Measurements from ENCODE around the gene SMIM12.

The SMIM12 gene

DNA sequence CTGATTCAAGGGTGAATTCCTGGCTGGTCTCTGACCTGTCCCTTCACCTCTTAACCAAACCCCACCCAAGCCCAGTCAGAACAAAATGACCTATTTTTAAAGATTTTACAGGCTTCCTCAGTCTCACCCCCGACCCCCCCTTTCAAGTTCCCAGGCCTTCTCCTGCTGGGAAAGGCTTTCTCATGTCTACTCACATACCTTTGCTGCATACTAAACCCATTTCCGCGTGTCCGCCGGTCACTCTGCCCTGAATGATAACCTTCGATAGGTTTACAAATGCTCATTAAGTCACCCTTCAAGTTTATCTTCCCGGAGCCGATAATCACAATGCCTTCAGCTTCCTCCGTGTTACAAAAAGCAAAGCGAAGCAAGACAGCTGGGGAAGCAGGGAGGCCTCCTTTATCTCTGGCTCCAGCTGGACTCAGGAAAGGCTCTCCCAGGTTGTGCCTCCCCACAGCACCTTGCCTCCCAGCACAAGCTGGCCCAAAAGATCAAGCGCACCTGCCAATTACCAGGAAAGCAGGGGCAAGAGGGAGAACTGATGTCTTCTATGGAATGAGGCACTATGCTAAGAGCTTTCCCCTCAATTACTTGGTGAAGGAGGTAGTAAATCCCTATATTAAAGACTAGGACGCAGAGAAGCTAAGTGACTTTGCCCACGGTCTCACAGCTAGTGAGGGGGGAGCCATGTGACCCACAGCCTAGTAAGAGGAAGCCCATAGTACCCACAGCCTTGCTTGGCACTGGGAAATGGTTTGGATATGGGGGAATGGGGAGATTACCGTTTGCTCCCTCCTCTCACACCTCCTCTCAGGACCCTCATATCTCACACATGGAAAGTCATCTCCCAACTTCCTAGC is 15.9 kb downstream of the SMIM12 start:
- no peak for TF ChIP-seq POLR2AphosphoS5 (IDR thresholded peaks at IDR 0.05; ENCODE audit: low read depth, low read length)
- no peak for TF ChIP-seq SIN3A (IDR thresholded peaks at IDR 0.05; ENCODE audit: borderline replicate concordance, insufficient read depth, low read length)

DNA sequence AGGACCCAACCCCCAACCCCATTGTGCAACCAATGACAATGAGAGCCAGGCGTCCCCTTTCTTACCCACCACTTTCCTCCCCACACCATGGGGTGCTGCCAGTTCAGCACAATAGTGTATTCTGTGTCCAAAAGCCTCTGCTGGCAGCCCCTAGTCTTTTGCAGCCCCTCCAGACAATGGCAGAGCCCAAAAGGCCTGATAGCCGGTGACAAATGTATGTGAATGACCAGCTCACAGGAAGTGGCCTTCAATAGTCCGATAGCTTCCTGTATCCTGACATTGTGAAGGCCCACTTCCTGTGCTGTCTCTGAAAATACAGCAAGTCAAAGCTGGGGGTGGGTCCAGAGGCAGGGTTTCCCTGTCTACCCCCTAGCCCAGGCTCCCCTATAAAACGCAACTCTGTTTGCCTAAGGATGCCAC is 16.6 kb downstream of the SMIM12 start:
- TF ChIP-seq, protein P1, sequence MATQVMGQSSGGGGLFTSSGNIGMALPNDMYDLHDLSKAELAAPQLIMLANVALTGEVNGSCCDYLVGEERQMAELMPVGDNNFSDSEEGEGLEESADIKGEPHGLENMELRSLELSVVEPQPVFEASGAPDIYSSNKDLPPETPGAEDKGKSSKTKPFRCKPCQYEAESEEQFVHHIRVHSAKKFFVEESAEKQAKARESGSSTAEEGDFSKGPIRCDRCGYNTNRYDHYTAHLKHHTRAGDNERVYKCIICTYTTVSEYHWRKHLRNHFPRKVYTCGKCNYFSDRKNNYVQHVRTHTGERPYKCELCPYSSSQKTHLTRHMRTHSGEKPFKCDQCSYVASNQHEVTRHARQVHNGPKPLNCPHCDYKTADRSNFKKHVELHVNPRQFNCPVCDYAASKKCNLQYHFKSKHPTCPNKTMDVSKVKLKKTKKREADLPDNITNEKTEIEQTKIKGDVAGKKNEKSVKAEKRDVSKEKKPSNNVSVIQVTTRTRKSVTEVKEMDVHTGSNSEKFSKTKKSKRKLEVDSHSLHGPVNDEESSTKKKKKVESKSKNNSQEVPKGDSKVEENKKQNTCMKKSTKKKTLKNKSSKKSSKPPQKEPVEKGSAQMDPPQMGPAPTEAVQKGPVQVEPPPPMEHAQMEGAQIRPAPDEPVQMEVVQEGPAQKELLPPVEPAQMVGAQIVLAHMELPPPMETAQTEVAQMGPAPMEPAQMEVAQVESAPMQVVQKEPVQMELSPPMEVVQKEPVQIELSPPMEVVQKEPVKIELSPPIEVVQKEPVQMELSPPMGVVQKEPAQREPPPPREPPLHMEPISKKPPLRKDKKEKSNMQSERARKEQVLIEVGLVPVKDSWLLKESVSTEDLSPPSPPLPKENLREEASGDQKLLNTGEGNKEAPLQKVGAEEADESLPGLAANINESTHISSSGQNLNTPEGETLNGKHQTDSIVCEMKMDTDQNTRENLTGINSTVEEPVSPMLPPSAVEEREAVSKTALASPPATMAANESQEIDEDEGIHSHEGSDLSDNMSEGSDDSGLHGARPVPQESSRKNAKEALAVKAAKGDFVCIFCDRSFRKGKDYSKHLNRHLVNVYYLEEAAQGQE (IDR thresholded peaks at IDR 0.05; ENCODE audit: insufficient read depth in 1 of 2, low read depth in 2 of 2, low read length in 2 of 2) = no peak
- no peak for TF ChIP-seq TAF1 (IDR thresholded peaks at IDR 0.05; ENCODE audit: borderline replicate concordance, insufficient read depth, low read length)
- no peak for TF ChIP-seq SIN3A (IDR thresholded peaks at IDR 0.05; ENCODE audit: borderline replicate concordance, insufficient read depth, low read length)
- TF ChIP-seq FOXP2 (optimal IDR thresholded peaks at IDR 0.05; ENCODE audit: borderline replicate concordance, extremely low read depth, extremely low read length, insufficient read depth) = no peak
- no peak for TF ChIP-seq POLR2AphosphoS5 (IDR thresholded peaks at IDR 0.05; ENCODE audit: low read depth, low read length)

GRCh38 chr1:34842073-34842472 is 17.5 kb downstream of the SMIM12 start:
- TF ChIP-seq TAF1 (IDR thresholded peaks at IDR 0.05; ENCODE audit: borderline replicate concordance, insufficient read depth, low read length) (no peak), POLR2AphosphoS5 (IDR thresholded peaks at IDR 0.05; ENCODE audit: low read depth, low read length) (no peak), SIN3A (IDR thresholded peaks at IDR 0.05; ENCODE audit: borderline replicate concordance, insufficient read depth, low read length) (no peak), FOXP2 (optimal IDR thresholded peaks at IDR 0.05; ENCODE audit: borderline replicate concordance, extremely low read depth, extremely low read length, insufficient read depth) (no peak)
- TF ChIP-seq, protein P1 (IDR thresholded peaks at IDR 0.05; ENCODE audit: insufficient read depth in 1 of 2, low read depth in 2 of 2, low read length in 2 of 2) = no peak

- TF ChIP-seq POLR2AphosphoS5 (IDR thresholded peaks at IDR 0.05; ENCODE audit: low read depth, low read length) = no peak
- TF ChIP-seq, protein P1 (IDR thresholded peaks at IDR 0.05; ENCODE audit: insufficient read depth in 1 of 2, low read depth in 2 of 2, low read length in 2 of 2) = no peak
- TF ChIP-seq SIN3A (IDR thresholded peaks at IDR 0.05; ENCODE audit: borderline replicate concordance, insufficient read depth, low read length) = no peak
- no peak for TF ChIP-seq TAF1 (IDR thresholded peaks at IDR 0.05; ENCODE audit: borderline replicate concordance, insufficient read depth, low read length)
- TF ChIP-seq FOXP2 (optimal IDR thresholded peaks at IDR 0.05; ENCODE audit: borderline replicate concordance, extremely low read depth, extremely low read length, insufficient read depth) = no peak
Observed at GRCh38 chr1:34840426-34840825, 19.1 kb downstream of the SMIM12 start.

DNA sequence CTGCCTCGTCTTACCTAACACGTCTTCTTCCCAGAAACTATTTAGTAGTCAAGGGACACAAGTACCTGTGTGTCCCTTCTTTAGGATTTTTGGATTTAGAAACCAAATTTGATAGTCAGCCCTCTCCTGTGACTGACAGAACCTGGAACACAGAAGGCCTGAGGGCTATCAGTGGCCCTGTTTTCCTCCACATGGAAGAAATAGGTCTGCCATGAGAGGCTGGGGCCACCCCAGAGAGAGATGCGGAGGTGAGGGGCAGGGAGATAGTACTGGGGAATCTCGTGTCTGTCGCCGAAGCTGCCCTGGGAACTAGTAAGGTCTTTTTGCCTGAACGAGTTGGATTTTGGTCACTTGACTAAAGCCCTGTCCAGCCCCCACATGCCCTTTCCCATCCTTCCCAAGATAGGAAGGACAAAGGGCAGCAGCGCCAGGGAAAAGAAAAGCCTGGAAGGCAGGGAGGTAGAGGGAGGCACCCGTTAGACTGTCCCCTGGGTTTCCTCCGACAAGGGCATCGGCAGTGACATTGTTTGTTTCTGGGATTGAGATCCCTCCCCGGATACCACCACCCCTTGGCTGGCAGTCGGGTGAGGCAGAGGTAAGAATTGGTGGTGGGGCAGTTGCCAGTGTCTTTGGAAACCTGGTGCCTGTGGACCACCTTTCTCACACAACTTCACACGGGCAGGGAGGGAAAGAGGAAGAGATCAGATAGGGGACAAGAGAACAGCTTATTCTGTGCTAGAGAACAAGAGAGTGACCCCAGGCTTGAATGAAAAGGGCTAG is 19.8 kb downstream of the SMIM12 start:
- no peak for TF ChIP-seq POLR2AphosphoS5 (IDR thresholded peaks at IDR 0.05; ENCODE audit: low read depth, low read length)
- TF ChIP-seq TAF1 (IDR thresholded peaks at IDR 0.05; ENCODE audit: borderline replicate concordance, insufficient read depth, low read length) = no peak
- no peak for TF ChIP-seq FOXP2 (optimal IDR thresholded peaks at IDR 0.05; ENCODE audit: borderline replicate concordance, extremely low read depth, extremely low read length, insufficient read depth)
- TF ChIP-seq SIN3A (IDR thresholded peaks at IDR 0.05; ENCODE audit: borderline replicate concordance, insufficient read depth, low read length) = no peak
- TF ChIP-seq, protein P1 (IDR thresholded peaks at IDR 0.05; ENCODE audit: insufficient read depth in 1 of 2, low read depth in 2 of 2, low read length in 2 of 2) = no peak

Measured in PFSK-1 (cell line).